A673 (cell line): ENCODE results near the gene NAXE. TPM values are rescaled to one million over a fixed set of nuclear protein-coding genes. Genes with fewer than 3 reads are reported as not detected.
"Not testable (repeated sequence)": the region's sequence is repeated elsewhere in the genome, so short reads cannot be mapped to it uniquely, and the experiment has no call there.

ENCODE experiments used
- BruUV-seq: library from RNA; stranded (reverse); fragments of 400-500 nt; replicated peaks from 2 replicates; lab custom pipeline; 2021; lab: Mats Ljungman, UMichigan
- CTCF ChIA-PET: fragments of 300-600 bp; sonication (Branson Sonifier 250); formaldehyde crosslinking; loops from one replicate; lab custom pipeline; 2022; ENCODE audit warnings: antibody characterized with exemption; lab: Charles Lee
- POLR2A ChIA-PET: fragments of 300-600 bp; sonication (Branson Sonifier 250); formaldehyde crosslinking; loops from one replicate; lab custom pipeline; 2022; ENCODE audit warnings: antibody characterized with exemption; ENCODE audit not compliant: low non-redundant PET; lab: Charles Lee
- DNase-seq: peaks from one replicate; pipeline ENCODE4 v3.0.0-alpha.2; 2015; ENCODE audit warnings: low spot score
- H3K27ac ChIP-seq: fragments of 200-600 bp; sonication (generic); 2 replicates; pipeline ENCODE4 v1.5.1; 2016; ENCODE audit warnings: mixed run types, low read depth, mild to moderate bottlenecking, mixed read lengths, antibody characterized with exemption, low read length; ENCODE audit not compliant: poor library complexity, severe bottlenecking
- H3K27me3 ChIP-seq: fragments of 200-600 bp; sonication (generic); replicated peaks from 2 replicates; pipeline ENCODE4 v1.6.1; 2017; ENCODE audit warnings: mixed run types, low read depth, mild to moderate bottlenecking, mixed read lengths, antibody characterized with exemption, low read length; ENCODE audit not compliant: insufficient read depth, poor library complexity
- H3K36me3 ChIP-seq: fragments of 200-600 bp; sonication (generic); 2 replicates; pipeline ENCODE4 v1.6.1; 2016; ENCODE audit warnings: mixed run types, mild to moderate bottlenecking, mixed read lengths, antibody characterized with exemption, low read length; ENCODE audit not compliant: insufficient read depth, poor library complexity, severe bottlenecking
- H3K4me1 ChIP-seq: fragments of 200-600 bp; sonication (generic); 2 replicates; pipeline ENCODE4 v1.6.1; 2017; ENCODE audit warnings: mixed run types, mild to moderate bottlenecking, mixed read lengths, antibody characterized with exemption, low read length; ENCODE audit not compliant: insufficient read depth, poor library complexity, severe bottlenecking
- H3K4me3 ChIP-seq: fragments of 200-600 bp; sonication (generic); 2 replicates; pipeline ENCODE4 v1.5.1; 2016; ENCODE audit warnings: low read depth, mixed run types, mild to moderate bottlenecking, mixed read lengths, low read length; ENCODE audit not compliant: poor library complexity, severe bottlenecking
- H3K9me3 ChIP-seq: fragments of 200-600 bp; sonication (generic); 2 replicates; pipeline ENCODE4 v1.6.1; 2016; ENCODE audit warnings: mixed run types, low read depth, mild to moderate bottlenecking, mixed read lengths, antibody characterized with exemption, low read length; ENCODE audit not compliant: poor library complexity, severe bottlenecking
- CTCF ChIP-seq: fragments of 300-800, 200-600 bp; sonication (generic); conservative IDR thresholded peaks from 2 replicates; pipeline ENCODE4 v1.5.1; 2017; ENCODE audit warnings: low read depth, mild to moderate bottlenecking, antibody characterized with exemption, low read length, moderate library complexity, mixed read lengths
- EZH2 ChIP-seq: fragments of 200-600 bp; sonication (generic); IDR thresholded peaks from 2 replicates; pipeline ENCODE4 v1.6.1; 2017; ENCODE audit warnings: borderline replicate concordance, low read depth, mild to moderate bottlenecking, mixed read lengths, antibody characterized with exemption, low read length; ENCODE audit not compliant: poor library complexity, severe bottlenecking
- intact Hi-C: fragments of 100-400 bp; cut with micrococcal nuclease; formaldehyde crosslinking; loops from one replicate; pipeline ENCODE4 v1.10.0; 2022; ENCODE audit not compliant: unreplicated experiment
- total RNA-seq: library from RNA; stranded (reverse); gene quantifications from 2 replicates; pipeline ENCODE4 v1.2.3, GENCODE V29; 2021

The NAXE gene
- total RNA-seq, 1 experiment from 2014 or later = 125 TPM

- intact Hi-C loops = no loop called here
- H3K4me1 ChIP-seq = no peaks in the 10 kb centered on the region
- peaks cover 26% of the 10 kb centered on the region for H3K36me3 ChIP-seq
- DNase-seq = no peak
- no peak overlapping the region for H3K4me3 ChIP-seq
- H3K27ac ChIP-seq = no peak overlapping the region
- TF ChIP-seq EZH2 (no peak), CTCF (no peak)
- no TSS peak for BruUV-seq
- H3K27me3 ChIP-seq = no peaks in the 10 kb centered on the region
- H3K9me3 ChIP-seq = no peaks in the 10 kb centered on the region
- CTCF ChIA-PET = no interaction called here
- POLR2A ChIA-PET = no interaction called here
These were observed 39.7 kb upstream of the NAXE start for GRCh38 chr1:156551869-156552268.

- Histone ChIP-seq H3K36me3 (peaks cover 26% of the 10 kb centered on the region), H3K4me3 (no peak overlapping the region), H3K27me3 (no peaks in the 10 kb centered on the region), H3K27ac (no peak overlapping the region), H3K9me3 (no peaks in the 10 kb centered on the region), H3K4me1 (no peaks in the 10 kb centered on the region)
- no peak for DNase-seq
- ChIA-PET POLR2A (no interaction called here), CTCF (no interaction called here)
- intact Hi-C loops = no loop called here
- BruUV-seq = no TSS peak
- TF ChIP-seq CTCF = no peak
- no peak for TF ChIP-seq EZH2
These were observed 39.1 kb upstream of the NAXE start for GRCh38 chr1:156552518-156552917.

GRCh38 chr1:156552937-156553336 is 38.6 kb upstream of the NAXE start:
- CTCF ChIA-PET, H3K4me3 ChIP-seq, H3K4me1 ChIP-seq, H3K27me3 ChIP-seq, intact Hi-C loops, BruUV-seq, DNase-seq, H3K27ac ChIP-seq, POLR2A ChIA-PET, H3K9me3 ChIP-seq: not testable (repeated sequence)
- peaks cover 22% of the 10 kb centered on the region for H3K36me3 ChIP-seq

GRCh38 chr1:156553860-156554485 is 37.6 kb upstream of the NAXE start:
- TF ChIP-seq EZH2 (no peak), CTCF (no peak)
- no peak for DNase-seq
- Histone ChIP-seq H3K9me3 (no peaks in the 10 kb centered on the region), H3K4me1 (no peaks in the 10 kb centered on the region), H3K4me3 (no peak overlapping the region), H3K36me3 (peaks cover 18% of the 10 kb centered on the region), H3K27me3 (no peaks in the 10 kb centered on the region), H3K27ac (no peak overlapping the region)
- intact Hi-C loops = no loop called here
- ChIA-PET POLR2A (no interaction called here), CTCF (no interaction called here)
- no TSS peak for BruUV-seq
